Tongue (tissue), 2 donors: Measurements from ENCODE around the gene ANO6. TPM values are rescaled to one million over a fixed set of nuclear protein-coding genes. Genes with fewer than 3 reads are reported as not detected.
"Not testable (repeated sequence)": the region's sequence is repeated elsewhere in the genome, so short reads cannot be mapped to it uniquely, and the experiment has no call there.

Experiments used
- DNase-seq: peaks from one replicate; pipeline ENCODE4 v3.0.0-alpha.2; 2015
- total RNA-seq: library from RNA; depleted of rRNA; stranded (reverse); fragments of >200 nt; gene quantifications from one replicate; pipeline ENCODE4 v1.2.3, GENCODE V29; 2014

The ANO6 gene
- total RNA-seq, 1 donor from 2014 or later = 79.1 TPM

DNA sequence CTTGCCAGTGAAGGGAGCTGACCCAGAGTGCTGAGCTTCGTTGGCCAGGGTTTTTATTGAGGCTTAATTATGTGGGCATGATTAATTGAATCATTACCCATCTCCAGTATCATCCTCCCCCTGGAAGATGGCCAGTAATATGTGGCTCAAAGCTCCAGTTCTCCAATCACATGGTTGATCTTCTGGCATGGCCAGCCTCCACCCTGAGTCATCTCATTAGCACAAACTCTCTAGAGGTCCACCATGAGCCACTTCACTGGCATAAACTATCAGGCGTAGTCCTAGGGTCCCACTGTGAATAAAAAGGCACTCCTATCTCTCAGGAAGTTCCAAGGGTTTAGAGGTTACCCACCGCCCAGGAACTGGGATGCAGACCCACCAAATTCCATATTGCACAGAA is 135.0 kb downstream of the ANO6 start:
- no peak for DNase-seq

GRCh38 chr12:45351921-45352670 is 136.2 kb downstream of the ANO6 start:
- no peak for DNase-seq

DNA sequence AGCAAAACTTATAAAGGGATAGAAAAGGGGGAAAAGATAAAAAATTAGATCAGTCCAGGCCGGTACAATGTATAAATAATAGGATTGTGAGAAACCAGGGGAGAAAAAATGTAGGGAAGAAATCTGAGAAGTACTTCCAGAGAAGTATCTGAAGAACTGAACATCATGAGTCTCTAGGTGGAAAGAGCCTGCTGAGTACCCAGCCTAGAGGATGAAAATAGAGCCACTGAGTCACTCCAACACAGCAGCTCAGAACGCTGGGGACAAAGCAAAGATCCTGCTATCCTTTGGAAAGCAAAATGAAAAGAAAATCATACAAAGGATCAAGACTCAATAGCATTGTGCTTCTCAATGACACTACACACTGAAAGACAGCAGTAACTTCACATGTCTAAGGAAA is 138.0 kb downstream of the ANO6 start:
- no peak for DNase-seq

GRCh38 chr12:45354399-45354798 is 138.5 kb downstream of the ANO6 start:
- DNase-seq = no peak

- no peak for DNase-seq
Observed at GRCh38 chr12:45355730-45356129, 139.8 kb downstream of the ANO6 start.

GRCh38 chr12:45356822-45357538 is 141.1 kb downstream of the ANO6 start:
- DNase-seq = no peak

GRCh38 chr12:45357539-45358417 is 141.9 kb downstream of the ANO6 start:
- peak; percentile 69 for DNase-seq

- no peak for DNase-seq
Observed at GRCh38 chr12:45362291-45362690, 146.4 kb downstream of the ANO6 start.

DNA sequence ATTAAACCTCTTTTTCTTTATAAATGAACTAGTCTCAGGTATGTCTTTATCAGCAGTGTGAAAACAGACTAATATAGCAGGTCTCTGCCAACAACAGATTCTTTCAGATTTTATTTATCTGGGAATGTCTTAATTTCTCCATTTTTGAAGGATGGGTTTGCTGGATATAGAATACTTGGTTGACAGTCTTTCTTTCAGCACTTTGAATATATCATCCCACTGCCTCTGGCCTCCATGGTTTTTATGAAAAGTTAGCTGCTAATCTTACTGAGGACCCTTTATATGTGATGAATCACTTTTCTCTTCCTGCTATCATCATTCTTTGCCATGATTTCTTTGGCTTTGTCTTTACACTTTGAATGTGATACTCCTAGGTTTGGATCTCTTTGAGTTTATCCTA is 148.0 kb downstream of the ANO6 start:
- DNase-seq = no peak

GRCh38 chr12:45368841-45369489 is 153.1 kb downstream of the ANO6 start:
- peak; percentile 9 for DNase-seq

GRCh38 chr12:45377815-45378214 is 161.9 kb downstream of the ANO6 start:
- no peak for DNase-seq

DNA sequence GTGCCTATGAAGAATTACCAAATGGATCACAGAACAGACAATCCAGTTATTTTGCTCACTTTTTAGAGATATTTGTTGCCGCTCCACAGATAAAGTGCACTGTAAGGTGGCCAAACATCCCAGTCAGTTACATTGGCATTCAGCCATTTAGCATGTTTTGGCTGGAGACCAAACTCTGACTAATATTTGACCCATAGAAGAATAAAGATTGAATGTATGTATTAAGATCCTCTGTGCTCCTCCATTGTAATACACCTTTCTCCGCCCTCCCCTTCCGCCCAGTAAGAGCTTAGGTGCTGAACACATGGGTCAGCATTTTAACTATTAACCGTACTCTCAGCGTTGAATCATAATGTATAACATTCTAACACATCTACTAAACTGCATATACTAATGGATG is 163.4 kb downstream of the ANO6 start:
- DNase-seq = no peak

DNA sequence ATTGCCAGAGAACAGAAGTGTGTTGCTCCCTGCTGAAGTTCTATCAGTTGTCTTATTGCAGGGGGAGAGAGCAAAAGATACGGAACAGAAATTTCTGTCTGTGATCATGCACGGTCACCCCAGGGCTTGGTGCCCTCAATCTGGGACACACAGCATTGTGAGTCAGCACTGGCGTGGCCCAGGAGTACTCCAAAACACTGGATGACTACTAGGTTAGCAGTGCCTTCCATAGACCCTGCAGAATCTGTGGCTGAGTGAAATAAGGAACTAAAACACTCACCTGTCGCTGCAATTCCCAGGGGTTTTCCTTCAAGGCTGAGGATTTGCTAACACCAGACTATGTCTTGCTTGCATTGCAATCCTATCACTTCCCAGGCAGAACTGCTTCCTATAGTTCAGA is 165.5 kb downstream of the ANO6 start:
- no peak for DNase-seq

DNA sequence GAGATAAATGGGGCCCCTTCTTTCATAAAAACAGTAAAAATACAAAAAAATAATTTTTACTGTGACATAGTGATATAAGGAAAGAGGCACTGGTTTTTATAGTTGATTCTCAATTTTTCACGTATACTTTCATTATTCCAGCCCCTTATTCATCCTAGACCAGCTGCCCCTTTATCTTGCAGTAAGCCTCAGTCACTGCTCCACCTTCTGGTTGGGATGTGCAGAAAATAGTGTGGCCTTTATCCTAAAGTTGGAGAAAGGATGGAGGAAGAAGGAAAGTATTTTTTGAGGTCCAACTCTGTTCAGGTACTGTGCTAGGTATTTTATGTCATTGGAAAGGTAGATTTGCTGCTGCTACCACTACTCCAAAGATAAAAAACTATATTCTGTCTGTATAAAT is 172.7 kb downstream of the ANO6 start:
- DNase-seq = peak; percentile 68

- no peak for DNase-seq
Observed at GRCh38 chr12:45389426-45389825, 173.5 kb downstream of the ANO6 start.

- not testable (repeated sequence) for DNase-seq
Observed at GRCh38 chr12:45397499-45397898, 181.6 kb downstream of the ANO6 start.

GRCh38 chr12:45398552-45398951 is 182.7 kb downstream of the ANO6 start:
- no peak for DNase-seq

GRCh38 chr12:45400991-45401390 is 185.1 kb downstream of the ANO6 start:
- no peak for DNase-seq

GRCh38 chr12:45402288-45402687 is 186.4 kb downstream of the ANO6 start:
- peak; percentile 48 for DNase-seq

DNA sequence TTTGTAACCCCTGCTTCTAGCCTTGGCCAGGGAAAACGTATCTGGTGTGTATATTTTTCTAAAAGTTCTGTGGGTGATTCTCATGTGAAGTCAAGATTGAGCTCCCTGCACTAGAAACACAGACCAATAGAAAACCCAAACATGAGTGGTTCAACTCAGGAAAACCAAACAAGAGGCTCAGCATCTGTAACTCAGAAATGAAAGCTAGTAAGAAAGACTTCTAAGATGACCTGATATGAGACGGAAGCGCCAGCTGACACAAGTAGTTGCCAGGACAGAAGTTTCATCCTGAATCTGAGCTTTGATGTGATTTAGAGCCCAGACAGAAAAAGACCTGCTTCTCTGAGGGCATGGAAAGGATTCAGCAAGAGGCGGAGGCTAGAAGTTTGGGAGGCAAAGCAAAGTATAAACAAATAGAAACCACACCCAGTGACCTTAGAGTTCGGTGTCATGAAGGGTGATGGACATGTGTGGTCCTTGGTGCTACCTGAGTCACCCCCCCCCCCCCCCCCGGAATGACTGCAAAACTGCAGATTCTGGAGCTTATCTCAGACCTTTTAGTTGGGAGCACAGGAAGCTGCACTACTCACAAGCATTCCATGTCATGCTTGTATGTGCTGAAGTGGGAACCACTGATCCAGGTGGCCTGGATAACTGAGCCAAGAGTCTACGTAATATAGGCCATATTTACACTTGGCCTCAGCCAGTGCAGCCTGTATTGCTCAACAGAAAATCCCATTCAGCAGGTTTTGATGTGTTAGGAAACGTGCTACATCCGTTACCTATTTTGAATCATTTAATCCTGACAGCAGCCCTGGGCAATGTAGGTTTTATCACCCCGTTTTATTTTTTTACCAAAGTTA is 191.3 kb downstream of the ANO6 start:
- peak; percentile 64 for DNase-seq

DNA sequence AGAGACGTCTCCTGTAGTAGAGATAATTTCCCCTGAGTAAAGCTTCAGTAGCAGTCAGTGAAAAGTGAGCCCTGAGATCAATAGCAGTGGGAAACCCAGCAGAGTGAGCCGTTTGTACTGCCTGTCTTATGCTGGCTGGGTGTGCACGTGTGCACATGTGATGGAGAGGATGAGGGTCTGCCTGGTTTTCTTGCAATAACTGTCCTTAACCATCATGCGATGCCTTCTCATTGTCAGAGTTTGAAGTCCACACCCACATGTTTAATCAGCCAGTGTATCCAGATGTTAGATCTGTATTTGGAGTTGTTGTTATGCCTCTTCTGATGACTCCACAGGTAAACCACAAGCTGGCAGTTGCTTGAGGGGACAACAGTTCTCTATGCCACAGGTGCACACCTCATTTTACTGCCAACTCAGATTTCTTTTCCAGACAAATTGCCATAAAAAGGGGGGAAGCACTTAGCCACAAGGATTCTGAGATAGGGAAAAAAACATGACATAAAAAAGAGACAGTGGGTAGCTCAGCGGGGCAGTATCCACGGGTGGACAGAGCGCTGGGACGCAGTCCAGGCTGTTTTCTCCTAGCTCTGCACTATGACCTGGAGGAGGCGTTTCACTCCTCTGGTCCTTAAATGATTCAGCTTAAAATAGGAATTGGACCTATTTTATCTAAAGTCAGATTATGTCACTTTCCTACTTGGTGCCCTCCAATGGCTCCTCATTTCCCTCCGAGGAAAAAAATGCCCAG is 192.3 kb downstream of the ANO6 start:
- no peak for DNase-seq
